Limb (tissue), 2 donors: ENCODE measurements around the gene SVOPL.

Source experiments
- DNase-seq, 2 donors: peaks; one replicate each; pipeline ENCODE4 v3.0.0-alpha.2; 2016; ENCODE audit errors: extremely low spot score in 2 of 2

Gene SVOPL

GRCh38 chr7:138661069-138661635 lies 40.0 kb downstream of the SVOPL start:
- DNase-seq = no peak

GRCh38 chr7:138658889-138659288 lies 42.3 kb downstream of the SVOPL start:
- DNase-seq = no peak

GRCh38 chr7:138657854-138658386 lies 43.2 kb downstream of the SVOPL start:
- DNase-seq = no peak

GRCh38 chr7:138656952-138657351 lies 44.2 kb downstream of the SVOPL start:
- DNase-seq = no peak

GRCh38 chr7:138654616-138655015 lies 46.5 kb downstream of the SVOPL start:
- DNase-seq = no peak

GRCh38 chr7:138649506-138649905 lies 51.7 kb downstream of the SVOPL start:
- DNase-seq = no peak

- no peak for DNase-seq
These were observed 55.9 kb downstream of the SVOPL start for GRCh38 chr7:138645284-138645683.

- DNase-seq = no peak
These were observed 68.1 kb downstream of the SVOPL start for GRCh38 chr7:138632826-138633602.

- DNase-seq = no peak
These were observed 68.8 kb downstream of the SVOPL start for GRCh38 chr7:138632384-138632783.

- DNase-seq = no peak
These were observed 71.0 kb downstream of the SVOPL start for GRCh38 chr7:138630059-138630610.

GRCh38 chr7:138627361-138627760 lies 73.8 kb downstream of the SVOPL start:
- no peak for DNase-seq

- no peak for DNase-seq
These were observed 74.3 kb downstream of the SVOPL start for GRCh38 chr7:138626846-138627245.

- no peak for DNase-seq
These were observed 75.3 kb downstream of the SVOPL start for GRCh38 chr7:138625849-138626230.

GRCh38 chr7:138625084-138625848 lies 75.9 kb downstream of the SVOPL start:
- DNase-seq = no peak

GRCh38 chr7:138622841-138623240 lies 78.3 kb downstream of the SVOPL start:
- DNase-seq = no peak

GRCh38 chr7:138618933-138619332 lies 82.2 kb downstream of the SVOPL start:
- DNase-seq = no peak

GRCh38 chr7:138618506-138618905 lies 82.7 kb downstream of the SVOPL start:
- no peak for DNase-seq

- no peak for DNase-seq
These were observed 85.1 kb downstream of the SVOPL start for GRCh38 chr7:138616085-138616484.

GRCh38 chr7:138613630-138614029 lies 87.5 kb downstream of the SVOPL start:
- no peak for DNase-seq

- DNase-seq = no peak
These were observed 90.4 kb downstream of the SVOPL start for GRCh38 chr7:138610671-138611170.

- peak; percentile 31 to 36 for DNase-seq
These were observed 92.9 kb downstream of the SVOPL start for GRCh38 chr7:138608275-138608674.
